PC-3 (cell line): Measurements from ENCODE around the gene POLD2. TPM values are rescaled to one million over a fixed set of nuclear protein-coding genes. Genes with fewer than 3 reads are reported as not detected.

Experiments
- ATAC-seq: fragments of 200-7000 bp; cut with Tn5 transposase; 2 replicates; pipeline ENCODE4 v1.9.1; 2020; ENCODE audit warnings: mild to moderate bottlenecking, moderate library complexity
- BruUV-seq: library from RNA; stranded (reverse); fragments of 400-500 nt; replicated peaks from 2 replicates; lab custom pipeline; 2021; lab: Mats Ljungman, UMichigan
- CTCF ChIA-PET: fragments of 300-600 bp; sonication (Branson Sonifier 250); formaldehyde crosslinking; loops from one replicate; lab custom pipeline; 2022; ENCODE audit warnings: antibody characterized with exemption; lab: Charles Lee
- POLR2A ChIA-PET: fragments of 300-600 bp; sonication (Branson Sonifier 250); formaldehyde crosslinking; loops from one replicate; lab custom pipeline; 2022; ENCODE audit warnings: antibody characterized with exemption; ENCODE audit not compliant: unreplicated experiment; lab: Charles Lee
- DNase-seq: peaks from one replicate; pipeline ENCODE4 v3.0.0-alpha.2; 2015
- H2AFZ ChIP-seq: fragments of 300-600 bp; sonication (generic); 2 replicates; pipeline ENCODE4 v1.6.0; 2016; ENCODE audit warnings: antibody characterized with exemption, low read length
- H3F3A ChIP-seq: fragments of 300-600 bp; sonication (generic); one replicate; pipeline ENCODE4 v1.6.0; 2017; ENCODE audit warnings: antibody characterized with exemption, low read length, control low read depth, mild to moderate bottlenecking; ENCODE audit not compliant: unreplicated experiment
- H3K27ac ChIP-seq: fragments of 300-600 bp; sonication (generic); 2 replicates; pipeline ENCODE4 v1.5.1; 2016; ENCODE audit warnings: mild to moderate bottlenecking, low read length
- H3K27me3 ChIP-seq: fragments of 300-600 bp; sonication (generic); 2 replicates; pipeline ENCODE4 v1.6.1; 2016; ENCODE audit warnings: low read length, mixed read lengths
- H3K36me3 ChIP-seq: fragments of 300-600 bp; sonication (generic); 2 replicates; pipeline ENCODE4 v1.6.1; 2016; ENCODE audit warnings: low read depth, mixed run types, low read length, mixed read lengths
- H3K4me1 ChIP-seq: fragments of 300-600 bp; sonication (generic); 2 replicates; pipeline ENCODE4 v1.5.1; 2016; ENCODE audit warnings: low read length; ENCODE audit not compliant: insufficient read depth
- H3K4me2 ChIP-seq: fragments of 300-600 bp; sonication (generic); 2 replicates; pipeline ENCODE4 v1.6.0; 2016; ENCODE audit warnings: low read length
- H3K4me3 ChIP-seq: fragments of 300-600 bp; sonication (generic); 2 replicates; pipeline ENCODE4 v1.5.1; 2016; ENCODE audit warnings: mild to moderate bottlenecking, low read length, mixed read lengths
- H3K79me2 ChIP-seq: fragments of 300-600 bp; sonication (generic); 2 replicates; pipeline ENCODE4 v1.6.1; 2017; ENCODE audit warnings: low read length, mixed read lengths
- H3K9ac ChIP-seq: fragments of 300-600 bp; sonication (generic); 2 replicates; pipeline ENCODE4 v1.6.0; 2016; ENCODE audit warnings: mild to moderate bottlenecking, low read length
- H3K9me2 ChIP-seq: fragments of 300-600 bp; sonication (generic); replicated peaks from 2 replicates; pipeline ENCODE4 v1.6.1; 2016; ENCODE audit warnings: mixed run types, low read length, mixed read lengths
- H3K9me3 ChIP-seq: fragments of 300-600 bp; sonication (generic); 2 replicates; pipeline ENCODE4 v1.6.1; 2016; ENCODE audit warnings: low read length, mixed read lengths
- H4K20me1 ChIP-seq: fragments of 300-600 bp; sonication (generic); 2 replicates; pipeline ENCODE4 v1.6.1; 2016; ENCODE audit warnings: low read length, mixed read lengths
- EZH2 ChIP-seq: fragments of 300-600 bp; sonication (generic); IDR thresholded peaks from one replicate; pipeline ENCODE4 v1.6.1; 2017; ENCODE audit warnings: antibody characterized with exemption, mild to moderate bottlenecking, low read length; ENCODE audit not compliant: unreplicated experiment
- EZH2phosphoT487 ChIP-seq: fragments of 300-600 bp; sonication (generic); IDR thresholded peaks from 2 replicates; pipeline ENCODE4 v1.6.1; 2018; ENCODE audit warnings: mild to moderate bottlenecking, antibody characterized with exemption, low read length, borderline replicate concordance
- intact Hi-C: fragments of 100-400 bp; cut with micrococcal nuclease; formaldehyde crosslinking; loops from 2 replicates; pipeline ENCODE4 v1.9.0; 2023
- total RNA-seq: library from RNA; depleted of rRNA; stranded (reverse); fragments of >200 nt; gene quantifications from 2 replicates; pipeline ENCODE4 v1.2.3, GENCODE V29; 2014
- TF ChIP-seq, protein P1 (sequence below): fragments of 300-600 bp; sonication (generic); conservative IDR thresholded peaks from 2 replicates; pipeline ENCODE4 v1.5.1; 2017; ENCODE audit warnings: antibody characterized with exemption, low read depth, mild to moderate bottlenecking, low read length

The POLD2 gene
- total RNA-seq, 1 experiment from 2014 or later, result 224 TPM

- Histone ChIP-seq H3K27me3 (no peaks in the 10 kb centered on the region), H3K27ac (peak overlapping the region; percentile 99), H3K9me3 (no peaks in the 10 kb centered on the region), H3K36me3 (peaks cover 18% of the 10 kb centered on the region; the same call in 1 of the 2 replicates), H3K4me1 (peaks cover 49% of the 10 kb centered on the region), H3K4me3 (no peak overlapping the region; the same call in 1 of the 2 replicates), H3K9ac (peak overlapping the region; percentile 91), H2AFZ (no peak overlapping the region), H3K9me2 (no peaks in the 10 kb centered on the region), H3K79me2 (peaks cover 5% of the 10 kb centered on the region; the same call in 1 of the 2 replicates), H3F3A (peaks cover 9% of the 10 kb centered on the region), H4K20me1 (no peaks in the 10 kb centered on the region), H3K4me2 (peak overlapping the region; percentile 93)
- TSS peak; percentile 34 for BruUV-seq
- intact Hi-C loops, result no loop called here
- CTCF ChIA-PET, result no interaction called here
- no peak for ATAC-seq
- TF ChIP-seq, protein P1, sequence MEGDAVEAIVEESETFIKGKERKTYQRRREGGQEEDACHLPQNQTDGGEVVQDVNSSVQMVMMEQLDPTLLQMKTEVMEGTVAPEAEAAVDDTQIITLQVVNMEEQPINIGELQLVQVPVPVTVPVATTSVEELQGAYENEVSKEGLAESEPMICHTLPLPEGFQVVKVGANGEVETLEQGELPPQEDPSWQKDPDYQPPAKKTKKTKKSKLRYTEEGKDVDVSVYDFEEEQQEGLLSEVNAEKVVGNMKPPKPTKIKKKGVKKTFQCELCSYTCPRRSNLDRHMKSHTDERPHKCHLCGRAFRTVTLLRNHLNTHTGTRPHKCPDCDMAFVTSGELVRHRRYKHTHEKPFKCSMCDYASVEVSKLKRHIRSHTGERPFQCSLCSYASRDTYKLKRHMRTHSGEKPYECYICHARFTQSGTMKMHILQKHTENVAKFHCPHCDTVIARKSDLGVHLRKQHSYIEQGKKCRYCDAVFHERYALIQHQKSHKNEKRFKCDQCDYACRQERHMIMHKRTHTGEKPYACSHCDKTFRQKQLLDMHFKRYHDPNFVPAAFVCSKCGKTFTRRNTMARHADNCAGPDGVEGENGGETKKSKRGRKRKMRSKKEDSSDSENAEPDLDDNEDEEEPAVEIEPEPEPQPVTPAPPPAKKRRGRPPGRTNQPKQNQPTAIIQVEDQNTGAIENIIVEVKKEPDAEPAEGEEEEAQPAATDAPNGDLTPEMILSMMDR, result no peak
- TF ChIP-seq EZH2, result no peak
- POLR2A ChIA-PET, result no interaction called here
- no peak for DNase-seq
These were observed 49.0 kb downstream of the POLD2 start for GRCh38 chr7:44074349-44074695.

- Histone ChIP-seq H4K20me1 (no peaks in the 10 kb centered on the region), H3K9ac (peak overlapping the region; percentile 91), H3K4me3 (peak overlapping the region; percentile 67), H3K36me3 (peaks cover 16% of the 10 kb centered on the region; the same call in 1 of the 2 replicates), H3K9me3 (no peaks in the 10 kb centered on the region), H3K27me3 (no peaks in the 10 kb centered on the region), H3F3A (peaks cover 12% of the 10 kb centered on the region), H2AFZ (peak overlapping the region; percentile 57), H3K79me2 (peaks cover 5% of the 10 kb centered on the region; the same call in 1 of the 2 replicates), H3K4me2 (peak overlapping the region; percentile 93), H3K4me1 (peaks cover 49% of the 10 kb centered on the region), H3K27ac (peak overlapping the region; percentile 99), H3K9me2 (no peaks in the 10 kb centered on the region)
- TF ChIP-seq EZH2 (no peak), EZH2phosphoT487 (no peak)
- TF ChIP-seq, protein P1, result no peak
- DNase-seq (peak; percentile 87), ATAC-seq (peak; percentile 63)
- ChIA-PET CTCF (no interaction called here), POLR2A (no interaction called here)
- BruUV-seq, result no TSS peak
- intact Hi-C loops, result no loop called here
These were observed 49.5 kb downstream of the POLD2 start for GRCh38 chr7:44073664-44074348.
